Prostate gland (tissue), 2 donors: ENCODE results near the gene AACS. TPM values are rescaled to one million over a fixed set of nuclear protein-coding genes. Genes with fewer than 3 reads are reported as not detected.

ENCODE experiments used
- DNase-seq: peaks from one replicate; pipeline ENCODE4 v3.0.0-alpha.2; 2019; ENCODE audit warnings: low spot score
- H3K27ac ChIP-seq, 2 donors: fragments of 200-600 bp; sonication (generic); 2 replicates each; pipeline ENCODE4 v1.5.1; 2017 to 2019
- H3K27me3 ChIP-seq: fragments of 200-600 bp; sonication (generic); replicated peaks from 2 replicates; pipeline ENCODE4 v1.5.1; 2019; ENCODE audit not compliant: insufficient read depth
- H3K36me3 ChIP-seq, 2 donors: fragments of 200-600 bp; sonication (generic); 1 replicate in 1 of 2; 2 replicates in 1 of 2; pipeline versions ENCODE4 v1.5.1 to v1.8.1; 2017 to 2019
- H3K4me1 ChIP-seq: fragments of 200-600 bp; sonication (generic); replicated peaks from 2 replicates; pipeline ENCODE4 v1.5.1; 2019
- H3K4me3 ChIP-seq, 2 donors: fragments of 200-600 bp; sonication (generic); 2 replicates each; pipeline ENCODE4 v1.5.1; 2017 to 2019
- H3K9me3 ChIP-seq: fragments of 200-600 bp; sonication (generic); 2 replicates; pipeline ENCODE4 v1.5.1; 2017
- CTCF ChIP-seq, 4 experiments: fragments of 200-600 bp in 2 of 4; fragments of 450-650 bp in 2 of 4; sonication (generic) in 2 of 4; IDR thresholded peaks; 1 replicate in 3 of 4; 2 replicates in 1 of 4; pipeline ENCODE4 v1.5.1; 2016 to 2019; ENCODE audit warnings: antibody characterized with exemption in 4 of 4, mild to moderate bottlenecking in 2 of 4, moderate library complexity in 2 of 4
- POLR2A ChIP-seq: fragments of 450-650 bp; IDR thresholded peaks from one replicate; pipeline ENCODE4 v1.6.1; 2016; ENCODE audit warnings: antibody characterized with exemption, mild to moderate bottlenecking
- POLR2AphosphoS5 ChIP-seq: sonication (generic); formaldehyde crosslinking; IDR thresholded peaks from one replicate; pipeline ENCODE4 v1.6.1; 2017; ENCODE audit warnings: antibody characterized with exemption
- WGBS: methylation state at CpG from one replicate; pipeline ENCODE4 v1.1.5; 2018; 5-methylcytosine and 5-hydroxymethylcytosine counted together
- intact Hi-C: fragments of 100-400 bp; cut with DNase I; formaldehyde crosslinking; loops from one replicate; pipeline ENCODE4 v1.14.2; 2022
- total RNA-seq, 2 donors: library from RNA; depleted of rRNA; stranded (reverse); fragments of >200 nt; gene quantifications; one replicate each; pipeline ENCODE4 v1.1.0, GENCODE V29; 2016

Gene AACS
- total RNA-seq, 2 donors from 2014 or later: 20.4 to 21.0 TPM

- WGBS: 72% methylated on average over 3 of the region's 3 CpGs
- intact Hi-C loops: loop anchor here (5.0 kb wide), 1 partner anchor 1692 kb away; no protein-coding TSS in a partner anchor
- Histone ChIP-seq H3K4me1 (no peaks in the 10 kb centered on the region), H3K27me3 (no peaks in the 10 kb centered on the region), H3K9me3 (no peaks in the 10 kb centered on the region), H3K4me3 (no peak overlapping the region), H3K27ac (no peak overlapping the region), H3K36me3 (no peaks in the 10 kb centered on the region)
- TF ChIP-seq POLR2A (no peak), CTCF (IDR thresholded peaks at IDR 0.05) (no peak), POLR2AphosphoS5 (no peak)
- no peak for DNase-seq
Measured at GRCh38 chr12:125180144-125180543, 114.9 kb downstream of the AACS start.

- Histone ChIP-seq H3K36me3 (no peaks in the 10 kb centered on the region), H3K27ac (no peak overlapping the region), H3K4me3 (no peak overlapping the region), H3K27me3 (no peaks in the 10 kb centered on the region), H3K4me1 (no peaks in the 10 kb centered on the region), H3K9me3 (no peaks in the 10 kb centered on the region)
- intact Hi-C loops: loop anchor here (5.0 kb wide), 1 partner anchor 1691 kb away; no protein-coding TSS in a partner anchor
- no peak for DNase-seq
- TF ChIP-seq POLR2AphosphoS5: no peak
- TF ChIP-seq POLR2A: no peak
- TF ChIP-seq CTCF (IDR thresholded peaks at IDR 0.05): no peak
- WGBS: 85% methylated on average over 1 of the region's 1 CpG
Measured at GRCh38 chr12:125181107-125181506, 115.9 kb downstream of the AACS start.

GRCh38 chr12:125183187-125184067, 118.2 kb downstream of the AACS start:
- H3K4me1 ChIP-seq: peaks cover 8% of the 10 kb centered on the region
- intact Hi-C loops: loop anchor here (5.0 kb wide), 1 partner anchor 1689 kb away; no protein-coding TSS in a partner anchor
- H3K36me3 ChIP-seq: no peaks in the 10 kb centered on the region
- peak; percentile 92 to 99 (median 96) for TF ChIP-seq CTCF (IDR thresholded peaks at IDR 0.05)
- TF ChIP-seq POLR2A: no peak
- peak; percentile 46 for TF ChIP-seq POLR2AphosphoS5
- 7% methylated on average over 27 of the region's 27 CpGs for WGBS
- no peaks in the 10 kb centered on the region for H3K9me3 ChIP-seq
- DNase-seq: peak; percentile 71
- peaks cover 8% of the 10 kb centered on the region for H3K27me3 ChIP-seq
- no peak overlapping the region for H3K27ac ChIP-seq
- no peak overlapping the region for H3K4me3 ChIP-seq

GRCh38 chr12:125184213-125184967, 119.2 kb downstream of the AACS start:
- H3K4me1 ChIP-seq: peaks cover 8% of the 10 kb centered on the region
- peaks cover 12% of the 10 kb centered on the region for H3K27me3 ChIP-seq
- no peak overlapping the region for H3K4me3 ChIP-seq
- DNase-seq: no peak
- no peaks in the 10 kb centered on the region for H3K36me3 ChIP-seq
- 53% methylated on average over 16 of the region's 16 CpGs for WGBS
- no peak overlapping the region for H3K27ac ChIP-seq
- intact Hi-C loops: loop anchor here (5.0 kb wide), 1 partner anchor 1688 kb away; no protein-coding TSS in a partner anchor
- H3K9me3 ChIP-seq: no peaks in the 10 kb centered on the region
- TF ChIP-seq CTCF (IDR thresholded peaks at IDR 0.05) (no peak), POLR2A (no peak), POLR2AphosphoS5 (no peak)
